Immature natural killer cell (primary cell): ENCODE results near the gene RAC2. TPM values are rescaled to one million over a fixed set of nuclear protein-coding genes. Genes with fewer than 3 reads are reported as not detected.
A peak's percentile ranks its signal among the peaks of the same experiment; 100 is the strongest.

Source experiments
- DNase-seq, 3 donors: peaks; one replicate each; pipeline ENCODE4 v3.0.0; 2022; ENCODE audit warnings: mixed read lengths in 1 of 3
- H3K27ac Mint-ChIP-seq, 6 donors: one replicate each; pipeline ENCODE4 v1.8.0; 2020; ENCODE audit warnings: mixed read lengths in 6 of 6, mild to moderate bottlenecking in 5 of 6, inconsistent platforms in 4 of 6, moderate library complexity in 3 of 6
- H3K27me3 Mint-ChIP-seq, 3 donors: one replicate each; pipeline ENCODE4 v1.8.0; 2020 to 2021; ENCODE audit warnings: low read depth in 3 of 3, mild to moderate bottlenecking in 3 of 3, mixed read lengths in 3 of 3, moderate library complexity in 3 of 3, inconsistent platforms in 1 of 3
- H3K36me3 Mint-ChIP-seq, 3 donors: one replicate each; pipeline ENCODE4 v1.8.0; 2020; ENCODE audit warnings: mixed read lengths in 3 of 3, inconsistent platforms in 2 of 3, mild to moderate bottlenecking in 2 of 3
- H3K4me1 Mint-ChIP-seq, 2 donors: one replicate each; pipeline ENCODE4 v1.8.0; 2020; ENCODE audit warnings: inconsistent platforms in 2 of 2, mild to moderate bottlenecking in 2 of 2, mixed read lengths in 2 of 2, moderate library complexity in 1 of 2
- H3K4me3 Mint-ChIP-seq, 5 donors: one replicate each; pipeline ENCODE4 v1.8.0; 2020; ENCODE audit warnings: mild to moderate bottlenecking in 5 of 5, mixed read lengths in 5 of 5, inconsistent platforms in 3 of 5, moderate library complexity in 3 of 5
- H3K9me3 Mint-ChIP-seq, 6 donors: one replicate each; pipeline ENCODE4 v1.8.0; 2020; ENCODE audit warnings: mild to moderate bottlenecking in 6 of 6, mixed read lengths in 6 of 6, inconsistent platforms in 4 of 6, moderate library complexity in 3 of 6
- polyA plus RNA-seq, 3 donors: library from polyadenylated mRNA; unstranded; fragments of 300-500 nt; fragmentation: Illumina TruSeq; gene quantifications; one replicate each; pipeline ENCODE4 v1.2.3, GENCODE V29; 2021

The RAC2 gene
- polyA plus RNA-seq, 3 donors from 2014 or later = 962 to 1,843 (median 1,262) TPM

- peaks cover 0 to 3% (median 1%) of the 10 kb centered on the region in 3 donors for H3K27me3 Mint-ChIP-seq
- H3K4me3 Mint-ChIP-seq = no peak overlapping the region
- H3K36me3 Mint-ChIP-seq = no peaks in the 10 kb centered on the region
- no peaks in the 10 kb centered on the region for H3K9me3 Mint-ChIP-seq
- H3K27ac Mint-ChIP-seq = no peak overlapping the region
- DNase-seq = no peak
- H3K4me1 Mint-ChIP-seq = peaks cover 51 to 56% of the 10 kb centered on the region in 2 donors
Measured at GRCh38 chr22:37270928-37271650, 27.0 kb upstream of the RAC2 start.

- Mint-ChIP-seq H3K9me3 (no peaks in the 10 kb centered on the region), H3K36me3 (peaks cover 0 to 2% (median 0%) of the 10 kb centered on the region in 3 donors), H3K27ac (peak overlapping the region in 2 of 6 donors; percentile 2 to 18), H3K4me1 (peaks cover 42 to 47% of the 10 kb centered on the region in 2 donors), H3K27me3 (peaks cover 0 to 3% (median 1%) of the 10 kb centered on the region in 3 donors), H3K4me3 (no peak overlapping the region)
- no peak for DNase-seq
Measured at GRCh38 chr22:37269936-37270678, 26.0 kb upstream of the RAC2 start.

- DNase-seq = no peak
- H3K27ac Mint-ChIP-seq = peak overlapping the region; percentile 92 to 99 (median 94)
- H3K4me1 Mint-ChIP-seq = peaks cover 22 to 27% of the 10 kb centered on the region in 2 donors
- peaks cover 0 to 2% (median 0%) of the 10 kb centered on the region in 3 donors for H3K36me3 Mint-ChIP-seq
- peak overlapping the region; percentile 82 to 99 (median 89) for H3K4me3 Mint-ChIP-seq
- peaks cover 0 to 3% (median 1%) of the 10 kb centered on the region in 6 donors for H3K9me3 Mint-ChIP-seq
- H3K27me3 Mint-ChIP-seq = peaks cover 0 to 7% (median 4%) of the 10 kb centered on the region in 3 donors
Measured at GRCh38 chr22:37267661-37268413, 23.8 kb upstream of the RAC2 start.

GRCh38 chr22:37267135-37267587 is 23.1 kb upstream of the RAC2 start:
- Mint-ChIP-seq H3K36me3 (peaks cover 0 to 2% (median 0%) of the 10 kb centered on the region in 3 donors), H3K27me3 (peaks cover 0 to 12% (median 7%) of the 10 kb centered on the region in 3 donors), H3K4me1 (peaks cover 22 to 27% of the 10 kb centered on the region in 2 donors), H3K4me3 (peak overlapping the region; percentile 82 to 99 (median 89)), H3K27ac (peak overlapping the region; percentile 92 to 99 (median 94)), H3K9me3 (peaks cover 0 to 3% (median 1%) of the 10 kb centered on the region in 6 donors)
- peak; percentile 68 to 76 (median 73) for DNase-seq

- no peak for DNase-seq
- Mint-ChIP-seq H3K4me3 (peak overlapping the region; percentile 82 to 99 (median 89)), H3K27ac (peak overlapping the region; percentile 92 to 99 (median 94)), H3K36me3 (peaks cover 0 to 2% (median 0%) of the 10 kb centered on the region in 3 donors), H3K27me3 (peaks cover 0 to 12% (median 7%) of the 10 kb centered on the region in 3 donors), H3K9me3 (peaks cover 0 to 3% (median 1%) of the 10 kb centered on the region in 6 donors), H3K4me1 (peaks cover 22 to 27% of the 10 kb centered on the region in 2 donors)
Measured at GRCh38 chr22:37266581-37267134, 22.6 kb upstream of the RAC2 start.

GRCh38 chr22:37263966-37264887 is 20.2 kb upstream of the RAC2 start:
- Mint-ChIP-seq H3K36me3 (peaks cover 0 to 2% (median 0%) of the 10 kb centered on the region in 3 donors), H3K4me1 (peaks cover 27 to 35% of the 10 kb centered on the region in 2 donors), H3K27ac (no peak overlapping the region), H3K27me3 (peaks cover 0 to 14% (median 5%) of the 10 kb centered on the region in 3 donors), H3K9me3 (peaks cover 0 to 3% (median 2%) of the 10 kb centered on the region in 6 donors), H3K4me3 (no peak overlapping the region)
- DNase-seq = no peak

GRCh38 chr22:37262346-37262745 is 18.3 kb upstream of the RAC2 start:
- peaks cover 0 to 3% (median 2%) of the 10 kb centered on the region in 6 donors for H3K9me3 Mint-ChIP-seq
- H3K36me3 Mint-ChIP-seq = peaks cover 0 to 2% (median 0%) of the 10 kb centered on the region in 3 donors
- peaks cover 0 to 14% (median 7%) of the 10 kb centered on the region in 3 donors for H3K27me3 Mint-ChIP-seq
- H3K4me1 Mint-ChIP-seq = peaks cover 22 to 26% of the 10 kb centered on the region in 2 donors
- H3K4me3 Mint-ChIP-seq = no peak overlapping the region
- DNase-seq = no peak
- H3K27ac Mint-ChIP-seq = peak overlapping the region in 1 of 6 donors; percentile 59

GRCh38 chr22:37260901-37261336 is 16.9 kb upstream of the RAC2 start:
- Mint-ChIP-seq H3K9me3 (peaks cover 0 to 3% (median 2%) of the 10 kb centered on the region in 6 donors), H3K27me3 (peaks cover 1 to 11% (median 8%) of the 10 kb centered on the region in 3 donors), H3K36me3 (peaks cover 0 to 2% (median 0%) of the 10 kb centered on the region in 3 donors), H3K4me1 (peaks cover 12 to 18% of the 10 kb centered on the region in 2 donors), H3K4me3 (no peak overlapping the region), H3K27ac (peak overlapping the region in 4 of 6 donors; percentile 39 to 83 (median 42))
- peak; percentile 68 to 70 (median 70) for DNase-seq

- peak overlapping the region in 1 of 6 donors; percentile 83 for H3K27ac Mint-ChIP-seq
- H3K27me3 Mint-ChIP-seq = peaks cover 1 to 11% (median 8%) of the 10 kb centered on the region in 3 donors
- H3K9me3 Mint-ChIP-seq = peaks cover 0 to 3% (median 2%) of the 10 kb centered on the region in 6 donors
- peaks cover 12 to 18% of the 10 kb centered on the region in 2 donors for H3K4me1 Mint-ChIP-seq
- DNase-seq = no peak
- no peak overlapping the region for H3K4me3 Mint-ChIP-seq
- no peaks in the 10 kb centered on the region for H3K36me3 Mint-ChIP-seq
Measured at GRCh38 chr22:37260155-37260795, 16.2 kb upstream of the RAC2 start.

- Mint-ChIP-seq H3K27ac (no peak overlapping the region), H3K4me1 (peaks cover 12 to 18% of the 10 kb centered on the region in 2 donors), H3K27me3 (peaks cover 1 to 11% (median 8%) of the 10 kb centered on the region in 3 donors), H3K4me3 (peak overlapping the region in 1 of 5 donors; percentile 40), H3K36me3 (no peaks in the 10 kb centered on the region), H3K9me3 (peaks cover 0 to 2% (median 2%) of the 10 kb centered on the region in 6 donors)
- no peak for DNase-seq
Measured at GRCh38 chr22:37259540-37260029, 15.5 kb upstream of the RAC2 start.

GRCh38 chr22:37258753-37259401 is 14.8 kb upstream of the RAC2 start:
- Mint-ChIP-seq H3K4me3 (no peak overlapping the region), H3K9me3 (peaks cover 0 to 2% (median 0%) of the 10 kb centered on the region in 6 donors), H3K27ac (no peak overlapping the region), H3K4me1 (peaks cover 12 to 18% of the 10 kb centered on the region in 2 donors), H3K36me3 (no peaks in the 10 kb centered on the region), H3K27me3 (peaks cover 1 to 11% (median 5%) of the 10 kb centered on the region in 3 donors)
- DNase-seq = no peak
